GM12878 (cell line): ENCODE results near the gene ZNF687. TPM values are rescaled to one million over a fixed set of nuclear protein-coding genes. Genes with fewer than 3 reads are reported as not detected.

Experiments
- ATAC-seq: fragments of 200-7000 bp; cut with Tn5 transposase; 3 replicates; pipeline ENCODE4 v1.9.1; 2020; ENCODE audit warnings: mild to moderate bottlenecking, moderate library complexity
- BruUV-seq: library from RNA; stranded (reverse); fragments of 400-500 nt; replicated peaks from 2 replicates; lab custom pipeline; 2021; lab: Mats Ljungman, UMichigan
- CTCF ChIA-PET: fragments of 300-600 bp; sonication (Branson Sonifier 250); formaldehyde crosslinking; extraction: SDS; loops from one replicate; lab custom pipeline; 2021; ENCODE audit warnings: inconsistent platforms; lab: Yijun Ruan, JAX
- POLR2A ChIA-PET: fragments of 350-600 bp; formaldehyde crosslinking; extraction: SDS; loops from one replicate; lab custom pipeline; 2021; ENCODE audit warnings: inconsistent platforms; lab: Charles Lee
- RAD21 ChIA-PET: fragments of 300-600 bp; sonication (Branson Sonifier 250); formaldehyde crosslinking; loops from one replicate; lab custom pipeline; 2023; ENCODE audit warnings: antibody characterized with exemption; ENCODE audit not compliant: unreplicated experiment; lab: Charles Lee
- SMC1A ChIA-PET: fragments of 300-600 bp; sonication (Branson Sonifier 250); formaldehyde crosslinking; loops from one replicate; lab custom pipeline; 2023; ENCODE audit not compliant: unreplicated experiment, uncharacterized antibody; lab: Charles Lee
- DNase-seq: peaks from one replicate; pipeline ENCODE4 v3.0.0-alpha.2; 2011; ENCODE audit warnings: low read depth, low spot score
- FAIRE-seq: peaks from 3 replicates; lab custom pipeline; 2011; peaks lifted over from hg19 to GRCh38; lab: Jason Lieb, UNC
- H2AFZ ChIP-seq: 2 replicates; pipeline ENCODE4 v1.6.0; 2011; ENCODE audit warnings: low read depth, low read length, control low read depth; ENCODE audit not compliant: control insufficient read depth
- H3K27ac ChIP-seq: 2 replicates; pipeline ENCODE4 v1.5.1; 2011; ENCODE audit warnings: control low read depth; ENCODE audit not compliant: control insufficient read depth, insufficient read depth
- H3K27me3 ChIP-seq, 2 experiments: replicated peaks in 1 of 2; 2 replicates each; pipeline versions ENCODE4 v1.6.0 to v1.6.1; 2011; ENCODE audit warnings: low read length in 1 of 2; ENCODE audit not compliant: control insufficient read depth in 2 of 2, insufficient read depth in 2 of 2
- H3K36me3 ChIP-seq, 2 experiments: 2 replicates each; pipeline ENCODE4 v1.5.1; 2011; ENCODE audit warnings: low read length in 1 of 2; ENCODE audit not compliant: control insufficient read depth in 2 of 2, insufficient read depth in 2 of 2
- H3K4me1 ChIP-seq: 2 replicates; pipeline ENCODE4 v1.6.1; 2011; ENCODE audit warnings: mild to moderate bottlenecking, low read length, moderate library complexity, mixed read lengths; ENCODE audit not compliant: control insufficient read depth, insufficient read depth
- H3K4me2 ChIP-seq: 2 replicates; pipeline ENCODE4 v1.6.0; 2011; ENCODE audit warnings: control low read depth; ENCODE audit not compliant: control insufficient read depth, insufficient read depth
- H3K4me3 ChIP-seq: fragments of 200-600 bp; sonication (generic); 2 replicates; pipeline ENCODE4 v1.5.1; 2016
- H3K79me2 ChIP-seq: 2 replicates; pipeline ENCODE4 v1.6.0; 2011; ENCODE audit warnings: low read length; ENCODE audit not compliant: control insufficient read depth, insufficient read depth
- H3K9ac ChIP-seq: 2 replicates; pipeline ENCODE4 v1.8.0; 2011; ENCODE audit warnings: low read length, control low read depth, mixed read lengths; ENCODE audit not compliant: control insufficient read depth, insufficient read depth
- H3K9me3 ChIP-seq: replicated peaks from 3 replicates; pipeline ENCODE4 v1.5.1; 2011; ENCODE audit warnings: mild to moderate bottlenecking, low read length; ENCODE audit not compliant: control insufficient read depth, insufficient read depth
- H4K20me1 ChIP-seq: 2 replicates; pipeline ENCODE4 v1.6.0; 2011; ENCODE audit not compliant: control insufficient read depth, insufficient read depth
- CHD4 ChIP-seq: fragments of 200-600 bp; sonication (generic); IDR thresholded peaks from 2 replicates; pipeline ENCODE4 v1.6.1; 2016; ENCODE audit warnings: mild to moderate bottlenecking
- CREM ChIP-seq: IDR thresholded peaks from 2 replicates; pipeline ENCODE4 v1.6.1; 2014; ENCODE audit warnings: antibody characterized with exemption, low read depth
- NR2C1 ChIP-seq: fragments of 450-650 bp; IDR thresholded peaks from 2 replicates; pipeline ENCODE4 v1.6.1; 2017; ENCODE audit warnings: antibody characterized with exemption, mild to moderate bottlenecking, moderate library complexity
- POLR2A ChIP-seq: IDR thresholded peaks from 2 replicates; pipeline ENCODE4 v1.6.1; 2011; ENCODE audit warnings: low read depth, mild to moderate bottlenecking, low read length
- RUNX3 ChIP-seq: IDR thresholded peaks from 2 replicates; pipeline ENCODE4 v1.6.1; 2012; ENCODE audit warnings: low read length, inconsistent platforms
- STAT3 ChIP-seq: IDR thresholded peaks from 2 replicates; pipeline ENCODE4 v1.6.1; 2011; ENCODE audit warnings: low read depth, low read length, improper control_type of control experiment
- WGBS: methylation state at CpG from one replicate; pipeline ENCODE4 v1.1.6; 2016; ENCODE audit warnings: low lambda C conversion rate; ENCODE audit not compliant: insufficient replicate concordance, insufficient coverage; ENCODE audit errors: missing lambda C conversion rate; 5-methylcytosine and 5-hydroxymethylcytosine counted together
- in situ Hi-C: fragments of 300-500 bp; cut with MboI; formaldehyde crosslinking; loops from 9 replicates; pipeline ENCODE4 v1.14.3; 2018; ENCODE audit warnings: mixed read lengths
- intact Hi-C: fragments of 100-400 bp; cut with micrococcal nuclease; formaldehyde crosslinking; loops from one replicate; pipeline ENCODE4 v1.14.2; 2022; ENCODE audit not compliant: unreplicated experiment
- polyA plus RNA-seq, 11 experiments: library from polyadenylated mRNA; depleted of rRNA in 4 of 11; unstranded in 6 of 11; stranded (reverse) in 5 of 11; fragments of >200 nt; fragmentation: Nextera tagmentation in 4 of 11; fragmentation: Illumina TruSeq in 1 of 11; extraction: Ambion mirVana in 4 of 11; extraction: Trizol in 1 of 11; gene quantifications; 1 replicate in 1 of 11; 2 replicates in 10 of 11; pipeline versions ENCODE4 v1.2.1 to v1.2.3, GENCODE V29; 2011 to 2016; ENCODE audit warnings: inconsistent platforms in 2 of 11, missing spikeins in 2 of 11, low read depth in 1 of 11
- total RNA-seq, 4 experiments: library from RNA; depleted of rRNA in 3 of 4; stranded (reverse); fragments of >200 nt in 3 of 4; fragmentation: Illumina TruSeq in 1 of 4; extraction: Trizol in 1 of 4; gene quantifications; 2 replicates each; pipeline versions ENCODE4 v1.2.1 to v1.2.3, GENCODE V29; 2013 to 2021
- TF ChIP-seq, protein P1 (sequence below): fragments of 450-650 bp; IDR thresholded peaks from 2 replicates; pipeline ENCODE4 v1.6.1; 2017; ENCODE audit warnings: borderline replicate concordance

Gene ZNF687
- total and polyA plus RNA-seq, 10 of the 15 experiments (the other 5 are each of a cell fraction or from before 2014, with no cell fraction given) = 0.08 to 30.9 (median 9.9) TPM

DNA sequence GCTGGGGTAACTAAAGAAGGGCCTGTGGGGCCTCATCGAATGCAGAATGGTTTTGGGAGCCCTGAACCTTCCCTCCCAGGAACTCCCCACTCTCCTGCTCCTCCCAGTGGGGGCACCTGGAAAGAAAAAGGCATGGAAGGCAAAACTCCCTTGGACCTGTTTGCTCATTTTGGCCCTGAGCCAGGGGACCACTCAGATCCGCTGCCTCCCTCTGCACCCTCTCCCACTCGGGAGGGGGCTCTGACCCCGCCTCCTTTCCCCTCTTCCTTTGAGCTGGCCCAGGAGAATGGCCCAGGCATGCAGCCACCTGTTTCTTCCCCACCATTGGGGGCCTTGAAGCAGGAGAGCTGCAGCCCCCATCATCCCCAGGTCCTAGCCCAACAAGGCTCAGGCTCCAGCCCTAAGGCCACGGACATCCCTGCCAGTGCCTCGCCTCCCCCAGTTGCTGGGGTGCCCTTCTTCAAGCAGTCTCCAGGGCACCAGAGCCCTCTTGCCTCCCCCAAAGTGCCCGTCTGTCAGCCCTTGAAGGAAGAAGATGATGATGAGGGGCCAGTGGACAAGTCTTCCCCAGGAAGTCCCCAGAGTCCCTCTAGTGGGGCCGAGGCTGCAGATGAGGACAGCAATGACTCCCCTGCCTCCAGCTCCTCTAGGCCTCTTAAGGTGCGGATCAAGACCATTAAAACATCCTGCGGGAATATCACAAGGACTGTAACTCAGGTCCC is 4.7 kb downstream of the ZNF687 start (continued):
- TF ChIP-seq, protein P1, sequence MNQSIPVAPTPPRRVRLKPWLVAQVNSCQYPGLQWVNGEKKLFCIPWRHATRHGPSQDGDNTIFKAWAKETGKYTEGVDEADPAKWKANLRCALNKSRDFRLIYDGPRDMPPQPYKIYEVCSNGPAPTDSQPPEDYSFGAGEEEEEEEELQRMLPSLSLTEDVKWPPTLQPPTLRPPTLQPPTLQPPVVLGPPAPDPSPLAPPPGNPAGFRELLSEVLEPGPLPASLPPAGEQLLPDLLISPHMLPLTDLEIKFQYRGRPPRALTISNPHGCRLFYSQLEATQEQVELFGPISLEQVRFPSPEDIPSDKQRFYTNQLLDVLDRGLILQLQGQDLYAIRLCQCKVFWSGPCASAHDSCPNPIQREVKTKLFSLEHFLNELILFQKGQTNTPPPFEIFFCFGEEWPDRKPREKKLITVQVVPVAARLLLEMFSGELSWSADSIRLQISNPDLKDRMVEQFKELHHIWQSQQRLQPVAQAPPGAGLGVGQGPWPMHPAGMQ = no peak
- TF ChIP-seq STAT3 = no peak
- TF ChIP-seq CHD4 = no peak
- TF ChIP-seq NR2C1 = no peak
- no peak for TF ChIP-seq CREM

DNA sequence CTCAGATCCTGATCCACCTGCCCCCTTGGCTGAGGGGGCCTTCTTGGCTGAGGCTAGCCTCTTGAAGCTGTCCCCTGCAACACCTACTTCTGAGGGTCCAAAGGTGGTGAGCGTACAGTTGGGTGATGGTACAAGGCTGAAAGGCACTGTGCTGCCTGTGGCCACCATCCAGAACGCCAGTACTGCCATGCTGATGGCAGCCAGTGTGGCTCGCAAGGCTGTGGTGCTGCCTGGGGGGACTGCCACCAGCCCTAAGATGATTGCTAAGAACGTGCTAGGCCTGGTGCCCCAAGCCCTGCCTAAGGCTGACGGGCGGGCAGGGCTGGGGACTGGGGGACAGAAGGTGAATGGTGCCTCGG is 5.2 kb downstream of the ZNF687 start:
- ATAC-seq (no peak), FAIRE-seq (no peak), DNase-seq (no peak)
- POLR2A ChIA-PET = no interaction called here
- peaks cover 11% of the 10 kb centered on the region for H3K4me1 ChIP-seq
- SMC1A ChIA-PET = no interaction called here
- H4K20me1 ChIP-seq = no peaks in the 10 kb centered on the region
- H3K4me3 ChIP-seq = no peak overlapping the region
- 94% methylated on average over 7 of the region's 7 CpGs for WGBS
- H3K27me3 ChIP-seq = no peaks in the 10 kb centered on the region
- peaks cover 20 to 38% of the 10 kb centered on the region in 2 experiments for H3K36me3 ChIP-seq
- H3K4me2 ChIP-seq = no peak overlapping the region
- peaks cover 29% of the 10 kb centered on the region for H3K79me2 ChIP-seq
- H3K27ac ChIP-seq = no peak overlapping the region
- intact Hi-C loops = no loop called here
- CTCF ChIA-PET = no interaction called here
- BruUV-seq = no TSS peak
- in situ Hi-C loops = no loop called here
- H3K9ac ChIP-seq = no peak overlapping the region
- H3K9me3 ChIP-seq = no peaks in the 10 kb centered on the region
- no peak overlapping the region for H2AFZ ChIP-seq
- TF ChIP-seq RUNX3 = no peak
- 0 out of 2 replicates have a peak, but pooled peaks have one; percentile 8 for TF ChIP-seq POLR2A
- RAD21 ChIA-PET = no interaction called here
